Neural progenitor cell (in vitro differentiated cells): Measurements from ENCODE around the gene PPIL6.

ENCODE experiments used
- CTCF ChIP-seq: fragments of 200-600 bp; sonication (generic); IDR thresholded peaks from 2 replicates; pipeline ENCODE4 v1.5.1; 2017; ENCODE audit warnings: antibody characterized with exemption, mild to moderate bottlenecking
- EZH2phosphoT487 ChIP-seq: fragments of 200-600 bp; sonication (generic); IDR thresholded peaks from 2 replicates; pipeline ENCODE4 v1.6.1; 2017; ENCODE audit warnings: antibody characterized with exemption

GRCh38 chr6:109417646-109418045, 22.8 kb downstream of the PPIL6 start:
- no peak for TF ChIP-seq CTCF
- TF ChIP-seq EZH2phosphoT487, result no peak
